ENCODE data around the gene KRTAP5-10.
"Not testable (repeated sequence)": the region's sequence is repeated elsewhere in the genome, so short reads cannot be mapped to it uniquely, and the experiment has no call there.

Gene KRTAP5-10, protein sequence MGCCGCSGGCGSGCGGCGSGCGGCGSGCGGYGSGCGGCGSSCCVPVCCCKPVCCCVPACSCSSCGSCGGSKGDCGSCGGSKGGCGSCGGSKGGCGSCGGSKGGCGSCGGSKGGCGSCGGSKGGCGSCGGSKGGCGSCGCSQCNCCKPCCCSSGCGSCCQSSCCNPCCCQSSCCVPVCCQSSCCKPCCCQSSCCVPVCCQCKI

GRCh38 chr11:71565263-71565662 is at the start of gene KRTAP5-10:
Gene KRTAP5-10 (plus strand): TSS chr11:71565563. CDS start chr11:71565588, 25 bp downstream.
- DNase-seq = no peak

- no peak for DNase-seq
These were observed 46.6 kb upstream of the KRTAP5-10 start for GRCh38 chr11:71518506-71519471.

DNA sequence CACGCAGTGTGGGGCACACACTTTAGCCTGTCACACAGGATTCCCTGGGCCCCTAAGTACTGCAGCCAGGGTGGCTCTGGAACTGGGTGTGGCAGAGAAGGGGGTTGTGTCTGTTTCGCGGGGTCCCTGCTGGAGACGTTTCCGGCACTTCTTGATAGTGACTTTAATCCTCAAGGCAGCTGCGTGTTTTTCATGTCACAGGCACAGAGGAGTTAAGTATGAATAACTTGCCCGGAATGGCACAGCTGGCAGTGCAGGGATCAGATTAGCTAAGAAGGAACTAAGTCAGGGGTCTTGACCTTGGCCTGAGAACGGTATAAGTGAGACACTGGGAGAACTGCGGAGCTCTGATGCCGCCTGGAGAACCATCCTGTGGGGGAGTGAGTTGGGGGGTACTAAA is 45.8 kb upstream of the KRTAP5-10 start:
- DNase-seq = no peak

- no peak for DNase-seq
These were observed 40.0 kb upstream of the KRTAP5-10 start for GRCh38 chr11:71525188-71525937.

DNA sequence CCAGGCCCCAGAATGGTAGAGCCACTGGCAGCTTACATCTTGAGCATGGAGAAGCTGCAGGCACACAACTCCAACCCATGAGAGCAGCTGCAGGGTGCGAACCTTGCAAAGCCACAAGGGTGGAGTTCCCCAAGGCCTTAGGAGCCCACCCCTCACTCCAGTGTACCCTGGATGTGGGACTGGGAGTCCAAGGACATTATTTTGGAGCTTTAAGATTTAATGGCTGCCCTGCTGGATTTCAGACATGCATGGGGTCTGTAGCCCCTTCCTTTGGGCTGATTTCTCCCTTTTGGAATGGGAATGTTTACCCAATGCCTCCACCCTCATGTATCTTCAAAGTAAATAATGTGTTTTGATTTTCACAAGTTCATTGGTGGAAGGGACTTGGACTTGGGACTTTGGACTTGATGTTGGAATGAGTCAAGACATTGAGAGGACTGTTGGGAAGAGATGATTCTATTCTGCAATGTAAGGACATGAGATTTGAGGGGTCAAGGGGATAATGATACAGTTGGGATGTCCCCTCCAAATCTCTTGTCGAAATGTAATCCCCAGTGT is 39.3 kb upstream of the KRTAP5-10 start:
- DNase-seq = no peak

- not testable (repeated sequence) for DNase-seq
These were observed 38.4 kb upstream of the KRTAP5-10 start, which contains the start of gene KRTAP5-7 for GRCh38 chr11:71526796-71527575. Gene KRTAP5-7 (plus strand): TSS chr11:71527267. CDS start chr11:71527301, 34 bp downstream.

- no peak for DNase-seq
These were observed 37.7 kb upstream of the KRTAP5-10 start for GRCh38 chr11:71527576-71528210.

DNA sequence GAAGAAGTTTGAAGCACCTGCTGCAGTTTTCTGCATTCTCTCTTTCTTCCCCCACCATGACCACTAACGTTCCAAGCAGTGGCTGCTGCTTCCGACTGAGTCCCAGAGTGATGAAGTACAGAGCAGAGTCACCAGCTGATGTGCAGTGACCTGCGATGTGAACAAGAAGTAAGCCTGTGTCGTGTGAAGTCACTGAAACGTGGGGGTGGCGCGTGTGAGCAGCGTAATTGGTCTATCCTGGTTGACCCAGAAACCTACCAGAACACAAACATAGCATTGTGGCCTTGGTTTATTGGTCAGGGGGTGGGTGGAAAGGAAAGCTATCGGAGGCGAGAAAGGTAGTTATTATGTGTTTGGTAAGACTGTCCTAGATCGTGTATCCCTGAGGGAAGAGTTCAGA is 34.8 kb upstream of the KRTAP5-10 start:
- no peak for DNase-seq

GRCh38 chr11:71532036-71532610 is 33.2 kb upstream of the KRTAP5-10 start:
- DNase-seq = no peak

DNA sequence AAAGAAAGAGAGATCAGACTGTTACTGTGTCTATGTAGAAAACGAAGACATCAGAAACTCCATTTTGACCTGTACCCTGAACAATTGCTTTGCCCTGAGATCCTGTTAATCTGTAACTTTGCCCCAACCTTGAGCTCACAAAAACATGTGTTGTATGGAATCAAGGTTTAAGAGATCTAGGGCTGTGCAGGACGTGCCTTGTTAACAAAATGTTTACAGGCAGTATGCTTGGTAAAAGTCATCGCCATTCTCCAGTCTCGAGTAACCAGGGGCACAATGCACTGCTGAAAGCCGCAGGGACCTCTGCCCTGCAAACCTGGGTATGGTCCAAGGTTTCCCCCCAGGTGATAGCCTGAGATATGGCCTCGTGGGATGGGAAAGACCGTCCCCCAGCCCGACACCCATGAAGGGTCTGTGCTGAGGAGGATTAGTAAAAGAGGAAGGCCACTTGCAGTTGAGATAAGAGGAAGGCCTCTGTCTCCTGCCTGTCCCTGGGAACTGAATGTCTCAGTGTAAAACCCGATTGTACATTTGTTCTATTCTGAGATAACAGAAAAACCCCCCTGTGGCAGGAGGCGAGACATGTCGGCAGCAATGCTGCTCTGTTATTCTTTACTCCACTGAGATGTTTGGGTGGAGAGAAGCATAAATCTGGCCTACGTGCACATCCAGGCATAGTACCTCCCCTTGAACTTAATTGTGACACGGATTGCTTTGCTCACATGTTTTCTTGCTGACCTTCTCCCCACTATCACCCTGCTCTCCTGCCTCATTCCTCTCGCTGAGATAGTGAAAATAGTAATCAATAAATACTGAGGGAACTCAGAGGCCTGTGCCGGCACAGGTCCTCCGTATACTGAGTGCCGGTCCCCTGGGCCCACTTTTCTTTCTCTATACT is 30.4 kb upstream of the KRTAP5-10 start:
- DNase-seq = not testable (repeated sequence)

DNA sequence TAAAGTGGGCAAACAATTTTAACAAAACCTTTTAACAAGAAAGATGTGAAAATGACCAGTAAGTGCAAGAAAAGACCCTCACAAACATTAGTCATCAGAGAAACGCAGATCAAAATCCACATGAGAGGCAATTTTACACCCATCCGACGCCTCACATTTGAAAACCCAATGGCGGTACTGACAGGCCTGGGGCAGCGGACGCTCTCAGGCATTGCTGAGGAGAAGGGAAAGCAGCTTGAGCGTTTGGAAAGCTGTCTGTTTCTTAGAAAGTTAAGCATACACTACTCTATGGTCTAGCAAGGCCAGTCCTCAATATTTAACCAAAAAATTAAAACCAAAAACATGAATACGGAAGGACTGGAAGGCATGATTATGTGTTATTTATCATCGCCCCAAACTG is 29.5 kb upstream of the KRTAP5-10 start:
- DNase-seq = no peak

GRCh38 chr11:71537537-71537936 is 27.8 kb upstream of the KRTAP5-10 start:
- no peak for DNase-seq

DNA sequence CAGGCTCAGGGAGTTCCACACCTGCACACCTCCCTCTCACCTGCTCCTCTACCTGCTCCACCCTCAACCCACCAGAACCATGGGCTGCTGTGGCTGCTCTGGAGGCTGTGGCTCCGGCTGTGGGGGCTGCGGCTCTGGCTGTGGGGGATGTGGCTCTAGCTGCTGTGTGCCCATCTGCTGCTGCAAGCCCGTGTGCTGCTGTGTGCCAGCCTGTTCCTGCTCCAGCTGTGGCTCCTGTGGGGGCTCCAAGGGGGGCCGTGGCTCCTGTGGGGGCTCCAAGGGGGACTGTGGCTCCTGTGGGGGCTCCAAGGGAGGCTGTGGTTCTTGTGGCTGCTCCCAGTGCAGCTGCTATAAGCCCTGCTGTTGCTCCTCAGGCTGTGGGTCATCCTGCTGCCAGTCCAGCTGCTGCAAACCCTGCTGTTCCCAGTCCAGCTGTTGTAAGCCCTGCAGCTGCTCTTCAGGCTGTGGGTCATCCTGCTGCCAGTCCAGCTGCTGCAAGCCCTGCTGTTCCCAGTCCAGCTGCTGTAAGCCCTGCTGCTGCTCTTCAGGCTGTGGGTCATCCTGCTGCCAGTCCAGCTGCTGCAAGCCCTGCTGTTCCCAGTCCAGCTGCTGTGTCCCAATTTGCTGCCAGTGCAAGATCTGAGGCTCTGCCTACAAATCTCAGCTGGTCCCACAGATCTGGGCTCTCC is 27.2 kb upstream of the KRTAP5-10 start, which contains the start of gene KRTAP5-8:
TSS of gene KRTAP5-8 (plus strand) at position 49 of the 689 bp plus-strand sequence. CDS start at position 80, 31 bp downstream.
- DNase-seq = not testable (repeated sequence)

- no peak for DNase-seq
These were observed 26.7 kb upstream of the KRTAP5-10 start for GRCh38 chr11:71538666-71538990.

GRCh38 chr11:71539017-71539416 is 26.3 kb upstream of the KRTAP5-10 start:
- no peak for DNase-seq

GRCh38 chr11:71539971-71540370 is 25.4 kb upstream of the KRTAP5-10 start:
- not testable (repeated sequence) for DNase-seq

DNA sequence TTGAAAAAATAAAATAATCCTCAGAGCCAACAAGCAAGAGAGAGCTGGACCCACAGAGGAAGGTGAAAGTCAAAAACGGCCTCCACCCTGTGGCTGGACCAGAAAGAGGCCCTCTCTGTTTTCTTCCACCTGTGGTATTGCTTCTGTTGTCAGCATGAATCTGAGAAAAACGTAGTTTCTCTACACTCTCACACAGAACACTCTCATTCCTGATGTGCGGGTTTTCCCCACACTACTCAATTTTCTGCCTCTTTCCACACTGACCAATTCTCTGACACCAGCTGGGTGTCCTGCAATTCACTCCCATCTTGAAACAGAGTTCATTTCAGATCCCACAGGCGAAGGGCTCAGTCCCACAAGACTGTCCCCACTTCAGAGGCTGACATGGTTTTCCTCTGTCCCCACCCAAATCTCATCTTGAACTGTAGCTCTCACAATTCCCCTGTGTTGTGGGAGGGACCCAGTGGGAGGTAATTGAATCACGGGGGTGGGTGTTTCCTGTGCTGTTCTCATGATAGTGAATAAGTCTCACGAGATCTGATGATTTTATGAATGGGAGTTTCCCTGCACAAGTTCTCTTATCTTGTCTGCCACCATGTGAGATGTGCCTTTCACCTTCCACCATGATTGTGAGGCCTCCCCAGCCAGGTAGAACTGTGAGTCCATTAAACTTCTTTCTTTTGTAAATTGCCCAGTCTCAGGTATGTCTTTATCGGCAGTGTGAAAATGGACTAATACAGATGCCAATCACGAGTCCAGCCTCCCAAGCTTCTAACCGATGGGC is 24.6 kb upstream of the KRTAP5-10 start:
- DNase-seq = not testable (repeated sequence)

GRCh38 chr11:71542382-71542781 is 23.0 kb upstream of the KRTAP5-10 start:
- DNase-seq = no peak

Measured in C1 segment of cervical spinal cord (tissue), 14 donors.